Left ventricle myocardium superior (tissue), 1 donor: ENCODE data around the gene AGTRAP. TPM values are rescaled to one million over a fixed set of nuclear protein-coding genes. Genes with fewer than 3 reads are reported as not detected.
A peak's percentile ranks its signal among the peaks of the same experiment; 100 is the strongest.

Experiments used
- ATAC-seq: fragments of 200-7000 bp; cut with Tn5 transposase; one replicate; pipeline ENCODE4 v1.9.1; 2020; ENCODE audit warnings: mild to moderate bottlenecking, moderate library complexity
- DNase-seq: peaks from one replicate; pipeline ENCODE4 v3.0.0-alpha.2; 2020
- intact Hi-C: fragments of 100-400 bp; cut with micrococcal nuclease; formaldehyde crosslinking; loops from one replicate; pipeline ENCODE4 v1.11.0; 2022
- total RNA-seq: library from RNA; stranded (reverse); fragmentation: NEBNext Ultra II Directional; extraction: Animal tissue kit (Norgen Biotek cat#: 25700); gene quantifications from one replicate; pipeline ENCODE4 v1.2.1, GENCODE V29; 2021
- donor health status: DM: no; HTN: yes; CAD: no; lungs with severe emphysema.

Gene AGTRAP
- total RNA-seq, 1 donor from 2014 or later, result 13.4 TPM

DNA sequence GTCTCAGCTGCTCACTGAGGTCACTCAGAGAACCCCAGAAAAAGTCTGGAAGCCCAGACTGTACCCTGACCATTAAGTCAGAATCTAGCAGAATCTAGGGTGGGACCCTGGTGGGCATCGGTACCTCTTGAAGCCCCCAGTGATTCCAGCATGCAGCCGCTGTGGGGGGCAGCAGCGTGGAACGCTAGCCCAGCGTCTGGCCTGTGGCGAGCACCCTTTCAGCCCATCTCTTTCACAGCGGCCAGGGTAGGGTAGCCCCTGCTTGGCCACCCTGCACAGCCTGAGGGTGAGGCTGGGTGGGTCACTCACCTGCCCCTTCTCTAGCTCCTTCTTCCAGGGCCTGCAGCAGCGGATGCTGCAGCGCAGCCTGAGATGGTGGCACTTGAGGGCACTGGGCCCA is 42.4 kb downstream of the AGTRAP start:
- DNase-seq (no peak), ATAC-seq (no peak)
- intact Hi-C loops, result no loop called here

DNA sequence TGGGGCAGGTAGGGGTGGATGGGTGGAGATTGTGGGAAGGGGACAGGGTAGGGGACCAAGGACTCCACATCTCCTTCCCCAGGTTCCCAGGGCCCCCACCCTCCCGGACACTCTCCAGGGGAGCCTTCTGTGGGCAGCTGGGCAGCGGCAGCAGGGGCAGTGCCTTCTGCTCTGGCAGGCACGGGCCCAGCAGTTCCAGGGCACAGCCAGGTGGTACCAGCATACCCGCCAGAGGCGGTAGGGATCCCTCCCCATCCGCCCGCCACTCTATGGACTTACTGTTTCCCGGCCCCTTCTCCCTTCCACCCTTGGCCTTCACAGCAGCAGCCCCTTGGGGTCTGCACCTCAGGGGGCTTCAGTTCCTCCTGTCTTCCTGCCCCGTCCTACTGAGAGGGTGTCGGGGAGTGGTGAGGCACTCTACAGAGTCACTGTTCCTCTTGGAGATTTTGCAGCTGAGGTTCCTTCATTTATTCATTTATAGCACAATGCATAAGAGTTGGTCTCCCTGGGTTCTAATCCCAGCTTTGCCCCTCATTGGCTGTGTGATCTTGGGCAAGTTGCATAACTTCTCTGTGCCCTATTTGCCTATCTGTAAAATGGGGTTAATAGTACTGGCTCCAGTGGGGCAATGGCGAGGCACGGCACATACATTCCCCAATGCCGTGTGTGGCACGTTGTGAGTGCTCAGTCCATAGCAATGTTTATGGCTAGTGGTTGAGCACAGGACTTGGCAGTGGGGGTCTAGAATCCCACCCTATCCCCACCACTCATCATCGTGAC is 43.1 kb downstream of the AGTRAP start:
- ATAC-seq (no peak), DNase-seq (no peak)
- intact Hi-C loops, result no loop called here

DNA sequence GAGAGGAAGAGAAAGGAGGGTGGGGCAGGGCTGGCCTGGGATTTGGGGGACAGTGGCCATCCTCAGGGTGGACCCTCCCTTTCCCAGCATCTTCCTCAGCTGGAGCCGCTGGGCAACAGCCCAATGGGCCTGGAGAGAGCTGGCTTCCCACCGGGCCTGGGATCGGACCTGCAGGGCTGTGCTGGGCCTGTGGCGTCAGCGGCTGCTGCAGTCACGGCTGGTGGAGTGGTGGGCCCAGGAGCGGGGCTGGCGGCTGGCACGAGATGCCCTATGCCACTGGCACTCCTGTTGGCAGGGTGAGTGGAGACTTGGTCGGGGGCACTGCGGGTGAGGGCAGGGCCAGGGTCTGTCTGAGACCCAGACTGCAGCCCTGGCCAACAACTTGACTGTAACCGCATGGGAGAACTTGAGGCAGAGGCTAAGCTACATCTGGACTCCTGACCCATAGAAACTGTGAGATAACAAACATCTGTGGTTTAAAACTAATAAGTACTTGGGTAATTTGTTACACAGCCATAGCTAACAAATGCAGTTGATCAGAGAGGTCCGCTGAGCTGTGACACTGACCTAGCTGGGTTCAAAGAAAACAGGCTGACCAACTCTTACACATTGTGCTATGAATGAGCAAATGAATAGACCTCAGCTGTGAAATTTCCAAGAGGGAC is 43.9 kb downstream of the AGTRAP start:
- intact Hi-C loops, result no loop called here
- no peak for DNase-seq
- ATAC-seq, result no peak

DNA sequence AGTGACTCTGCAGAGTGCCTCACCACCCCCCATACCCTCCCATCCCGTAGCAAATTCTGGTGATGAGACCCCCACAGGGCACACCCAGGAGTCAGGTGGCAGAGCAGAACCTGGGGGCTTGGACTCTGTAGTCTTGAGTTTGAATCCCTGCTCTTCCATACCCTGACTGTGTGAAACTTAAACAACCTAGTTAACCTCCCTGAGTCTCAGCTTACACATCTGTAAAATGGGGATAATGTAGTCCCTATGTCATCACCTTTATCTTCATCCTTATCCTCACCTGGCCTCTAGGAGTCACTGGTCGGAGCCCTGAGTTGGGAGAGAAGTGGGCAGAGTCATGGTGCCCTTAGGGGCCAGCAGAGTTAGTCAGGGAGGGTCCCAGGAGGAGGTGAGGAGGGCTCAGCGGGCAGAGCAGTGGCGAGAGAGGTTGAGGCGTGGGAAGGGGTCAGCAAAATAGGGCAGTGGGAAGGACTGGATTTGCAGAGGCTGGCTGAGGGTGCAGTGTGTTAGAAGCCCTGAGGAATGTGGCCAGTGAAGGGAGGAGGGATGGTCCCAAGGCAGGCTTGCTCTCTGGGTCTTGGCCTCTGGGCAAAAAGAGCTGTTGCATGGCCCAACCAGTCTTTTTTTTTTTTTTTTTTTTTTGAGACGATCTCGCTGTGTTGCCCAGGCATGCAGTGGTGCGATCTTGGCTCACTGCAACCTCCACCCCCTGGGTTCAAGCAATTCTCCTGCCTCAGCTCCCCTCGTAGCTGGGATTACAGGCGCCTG is 44.6 kb downstream of the AGTRAP start:
- no peak for DNase-seq
- no peak for ATAC-seq
- intact Hi-C loops, result no loop called here

DNA sequence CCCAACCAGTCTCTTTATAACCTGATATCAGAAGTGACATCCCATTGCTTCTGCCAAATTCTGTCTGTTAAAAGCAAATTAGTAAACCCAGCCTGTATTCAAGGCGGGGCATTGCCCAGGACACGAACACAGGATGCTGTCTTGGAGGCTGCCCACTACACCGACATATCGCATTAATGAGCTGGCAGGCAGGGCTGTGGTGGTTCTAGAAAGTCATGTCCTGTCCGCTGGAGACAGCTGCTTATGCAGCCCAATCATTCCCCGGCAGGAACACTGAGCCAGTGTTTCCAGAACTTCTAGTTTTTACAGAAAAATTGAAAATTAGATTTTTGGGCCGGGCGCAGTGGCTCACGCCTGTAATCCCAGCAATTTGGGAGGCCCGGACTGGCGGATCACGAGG is 45.4 kb downstream of the AGTRAP start:
- no peak for ATAC-seq
- no peak for DNase-seq
- intact Hi-C loops, result no loop called here

DNA sequence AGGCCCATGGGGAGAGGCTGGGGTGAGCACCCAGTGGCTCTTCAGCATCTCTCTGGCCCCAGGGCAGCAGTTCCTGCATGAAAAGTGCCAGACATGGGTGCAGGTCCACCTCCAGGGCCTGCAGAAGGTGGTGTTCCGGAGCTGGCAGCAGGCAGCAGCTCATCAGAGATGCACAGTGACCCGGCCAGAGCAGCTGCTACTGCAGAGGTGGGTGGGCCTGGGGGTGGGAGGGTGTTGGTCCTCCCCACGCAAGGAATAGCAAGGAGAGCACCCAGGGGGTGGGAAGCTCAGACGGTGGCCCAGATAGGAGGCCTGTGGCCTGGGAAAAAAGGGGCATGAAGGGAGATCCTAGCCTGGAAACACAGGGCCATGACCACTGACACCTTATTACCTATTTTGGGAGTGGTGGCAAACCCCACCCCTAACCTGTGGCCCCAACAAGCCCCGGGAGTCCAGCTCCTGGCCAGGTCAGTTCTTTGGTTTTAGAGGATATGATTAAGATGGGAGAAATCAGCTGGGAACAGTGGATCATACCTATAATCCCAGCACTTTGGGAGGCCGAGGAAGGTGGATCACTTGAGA is 46.3 kb downstream of the AGTRAP start:
- intact Hi-C loops, result no loop called here
- ATAC-seq (no peak), DNase-seq (no peak)

DNA sequence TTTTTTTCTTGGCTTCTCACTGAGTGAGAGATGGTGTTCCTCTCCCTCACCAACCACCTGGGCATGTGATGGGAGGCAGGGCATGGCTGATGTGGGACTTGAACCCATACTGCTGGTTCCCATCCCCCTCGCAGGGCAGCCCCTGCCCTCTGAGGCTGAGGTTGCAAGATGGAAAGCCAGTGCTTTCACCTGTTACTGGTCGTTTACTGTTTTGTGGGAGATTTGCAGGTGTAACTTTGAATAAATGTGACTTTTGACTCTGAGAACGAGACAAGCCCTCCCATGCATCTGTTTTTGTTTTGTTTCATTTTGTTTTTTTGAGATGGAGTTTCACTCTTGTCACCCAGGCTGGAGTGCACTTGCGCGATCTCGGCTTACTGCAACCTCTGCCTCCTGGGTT is 47.6 kb downstream of the AGTRAP start:
- DNase-seq (peak; percentile 17), ATAC-seq (no peak)
- intact Hi-C loops, result no loop called here

DNA sequence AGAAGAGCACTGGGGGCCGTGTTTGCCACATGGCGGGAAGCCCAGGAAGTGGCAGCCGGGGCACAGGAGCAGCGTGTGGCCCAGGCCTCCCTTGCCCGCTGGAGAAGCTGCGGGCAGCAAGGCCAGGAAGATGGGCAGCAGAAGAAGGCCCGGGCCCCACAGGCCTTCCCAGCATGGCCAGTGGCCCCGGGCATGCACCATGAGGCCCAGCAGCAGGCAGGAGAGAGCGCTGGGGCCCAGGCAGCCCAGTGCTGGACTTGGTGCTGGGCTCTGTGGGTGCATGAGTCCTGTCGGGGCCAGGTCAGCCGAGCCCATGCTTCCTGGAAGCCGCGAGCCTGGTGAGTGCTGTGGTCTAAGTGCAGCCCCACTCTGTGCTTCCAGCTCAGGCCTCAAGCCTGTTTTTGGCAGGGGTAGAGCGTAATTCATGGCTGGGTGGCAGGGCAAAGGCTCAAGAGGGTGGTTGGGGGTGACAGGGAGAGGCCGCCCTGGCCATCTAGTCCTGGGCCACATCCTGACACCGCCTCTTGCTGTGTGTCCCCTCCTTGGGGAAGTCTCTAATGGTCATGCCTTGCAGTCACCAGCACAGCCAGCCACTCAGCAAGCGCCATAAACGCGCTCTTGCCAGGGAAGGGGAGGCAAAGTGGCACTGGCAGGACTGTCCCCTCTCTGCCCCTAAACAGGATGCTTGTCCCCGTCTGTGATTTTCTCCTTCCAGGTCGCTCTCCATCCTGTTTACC is 48.5 kb downstream of the AGTRAP start:
- ATAC-seq, result no peak
- DNase-seq, result no peak
- intact Hi-C loops, result no loop called here

DNA sequence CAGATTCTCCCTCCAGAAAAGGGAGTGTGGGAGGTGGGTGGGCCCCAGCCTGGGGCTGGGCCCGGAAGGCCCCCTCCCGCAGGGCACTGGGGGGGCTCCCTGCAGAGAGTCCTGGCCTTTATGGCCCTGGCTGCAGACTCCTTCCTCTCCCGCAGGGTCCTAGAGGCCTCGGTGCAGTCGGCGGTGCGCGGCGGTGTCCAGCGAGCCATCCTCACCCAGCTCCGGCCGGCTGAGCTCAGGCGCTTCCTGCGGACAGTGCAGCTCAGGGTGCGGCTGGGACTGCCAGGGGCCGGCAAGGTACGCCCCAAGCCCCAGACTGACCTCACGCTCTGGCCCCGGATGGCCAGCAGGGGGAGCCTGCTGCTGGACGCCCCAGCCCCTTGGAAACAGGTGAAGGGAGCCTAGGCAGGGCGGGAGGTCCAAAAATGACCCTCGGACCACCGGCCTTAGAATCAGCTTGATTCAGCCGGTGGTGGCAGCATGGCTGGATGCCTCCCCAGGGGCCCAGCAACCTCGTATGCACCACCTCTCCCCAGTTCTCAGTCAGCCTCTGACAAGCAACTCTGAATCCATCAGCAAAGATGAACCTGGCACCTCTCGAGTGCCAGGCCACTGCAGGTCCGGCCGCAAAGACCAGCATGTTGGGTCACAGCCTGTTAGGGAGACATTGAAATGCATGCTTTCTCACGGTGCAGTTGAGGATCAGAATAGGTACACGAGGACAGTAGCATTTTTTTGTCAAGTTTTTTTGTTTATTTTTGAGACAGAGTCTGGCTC is 49.2 kb downstream of the AGTRAP start:
- intact Hi-C loops, result no loop called here

DNA sequence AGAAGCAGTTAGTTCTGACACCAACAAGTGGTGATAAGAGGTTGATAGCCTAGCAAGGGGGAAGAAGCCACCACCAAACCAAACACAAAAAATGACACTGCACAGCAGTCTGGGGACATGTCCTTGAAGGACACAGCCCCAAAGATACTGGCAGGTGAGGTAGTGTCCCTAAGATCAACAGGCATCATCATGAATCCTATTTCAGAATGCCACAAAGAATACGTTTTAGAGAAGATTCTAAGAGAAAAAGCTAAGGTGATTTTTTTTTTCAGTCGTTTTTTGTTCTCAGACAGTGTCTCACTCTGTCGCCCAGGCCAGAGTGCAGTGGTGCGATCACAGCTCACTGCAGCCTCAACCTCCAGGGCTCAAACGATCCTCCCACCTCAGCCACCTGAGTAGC is 50.2 kb downstream of the AGTRAP start:
- DNase-seq (no peak), ATAC-seq (no peak)
- intact Hi-C loops, result no loop called here

More for the DNA sequence above, 49.2 kb downstream of the AGTRAP start:
- ATAC-seq (peak; percentile 52), DNase-seq (peak; percentile 87)

DNA sequence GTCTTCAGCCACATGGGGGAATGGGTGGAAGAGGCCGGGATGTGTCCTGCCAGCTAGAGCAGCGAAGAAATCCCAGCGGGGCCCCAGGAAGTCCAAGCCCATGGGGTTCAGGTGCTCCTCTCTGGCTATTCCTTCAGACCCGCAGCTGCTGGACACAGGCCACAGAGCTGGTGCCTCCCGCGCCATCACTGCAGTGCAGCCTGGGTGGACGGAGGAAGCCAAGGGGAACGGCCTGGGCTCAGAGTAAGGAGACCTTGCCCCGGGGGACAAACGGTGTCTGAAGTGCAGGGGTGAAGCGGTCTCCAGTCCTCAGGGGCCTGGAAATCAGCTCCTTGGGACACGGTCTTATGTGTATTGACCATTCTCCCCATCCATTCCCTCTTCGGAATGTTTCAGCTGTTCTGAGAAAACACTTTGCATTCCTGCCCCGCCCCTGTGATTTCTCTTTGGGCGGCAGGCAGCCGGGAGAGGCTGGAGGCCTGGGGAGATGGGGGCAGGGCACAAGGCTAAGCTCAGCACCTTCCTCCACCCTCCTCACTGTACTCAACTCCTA is 51.4 kb downstream of the AGTRAP start:
- intact Hi-C loops, result no loop called here
- DNase-seq, result peak; percentile 71
- ATAC-seq, result peak; percentile 36

DNA sequence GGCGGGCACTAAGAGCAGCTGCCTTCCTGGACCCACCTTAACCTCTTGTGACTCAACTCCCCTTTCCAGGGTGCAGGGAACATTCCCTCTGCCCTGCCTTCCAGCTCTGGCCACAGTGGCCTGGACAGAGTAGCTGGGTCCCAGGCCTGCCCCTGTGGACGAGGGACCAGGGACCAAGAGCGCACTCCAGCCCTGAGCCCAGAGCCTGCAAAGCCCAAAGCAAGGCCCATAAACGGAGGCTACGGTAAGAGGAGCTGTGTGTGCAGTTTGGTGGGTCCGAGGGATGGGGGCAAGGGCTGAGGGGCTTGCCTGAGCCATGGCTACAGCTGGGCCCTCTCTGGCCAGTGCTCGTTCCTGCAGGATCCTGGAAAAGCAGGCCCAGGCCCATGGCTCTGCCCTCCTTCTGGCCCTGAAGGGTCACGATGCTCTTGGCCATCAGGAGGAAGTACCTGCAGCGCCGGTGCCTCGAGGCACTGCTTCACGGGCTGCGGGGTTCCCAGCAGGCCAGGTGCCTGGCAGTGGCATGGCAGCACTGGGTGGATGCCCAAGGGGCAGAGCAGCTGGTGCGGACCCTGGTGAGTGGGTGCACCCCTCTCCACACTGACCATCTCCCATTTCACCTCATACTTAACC is 52.0 kb downstream of the AGTRAP start:
- ATAC-seq, result no peak
- peak; percentile 46 for DNase-seq
- intact Hi-C loops, result no loop called here

DNA sequence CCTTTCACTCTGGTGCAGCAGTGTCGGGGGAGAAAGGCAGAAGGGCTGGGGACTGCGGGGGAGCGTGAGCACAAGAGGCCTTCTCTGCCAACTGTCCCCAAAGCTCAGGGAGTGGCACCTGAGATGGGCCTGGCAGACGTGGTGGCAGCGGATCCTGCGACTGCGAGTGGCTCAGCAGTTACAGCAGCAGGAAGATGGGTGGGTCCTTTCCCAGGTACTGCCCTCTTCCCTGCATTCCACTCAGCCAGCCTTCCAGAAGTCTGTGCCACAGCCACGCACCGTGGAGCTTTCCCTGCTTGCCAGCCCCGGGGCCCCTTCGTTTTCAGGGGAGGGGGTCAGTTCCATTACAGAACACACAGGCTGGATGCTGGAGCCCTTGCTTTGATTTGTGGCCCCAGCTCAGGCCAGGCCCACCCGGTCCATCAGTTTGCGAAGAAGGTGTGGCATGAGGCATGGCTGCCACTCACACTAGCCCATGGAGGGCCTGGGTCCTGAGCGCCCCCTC is 52.7 kb downstream of the AGTRAP start:
- no peak for ATAC-seq
- intact Hi-C loops, result no loop called here
- DNase-seq, result peak; percentile 42

DNA sequence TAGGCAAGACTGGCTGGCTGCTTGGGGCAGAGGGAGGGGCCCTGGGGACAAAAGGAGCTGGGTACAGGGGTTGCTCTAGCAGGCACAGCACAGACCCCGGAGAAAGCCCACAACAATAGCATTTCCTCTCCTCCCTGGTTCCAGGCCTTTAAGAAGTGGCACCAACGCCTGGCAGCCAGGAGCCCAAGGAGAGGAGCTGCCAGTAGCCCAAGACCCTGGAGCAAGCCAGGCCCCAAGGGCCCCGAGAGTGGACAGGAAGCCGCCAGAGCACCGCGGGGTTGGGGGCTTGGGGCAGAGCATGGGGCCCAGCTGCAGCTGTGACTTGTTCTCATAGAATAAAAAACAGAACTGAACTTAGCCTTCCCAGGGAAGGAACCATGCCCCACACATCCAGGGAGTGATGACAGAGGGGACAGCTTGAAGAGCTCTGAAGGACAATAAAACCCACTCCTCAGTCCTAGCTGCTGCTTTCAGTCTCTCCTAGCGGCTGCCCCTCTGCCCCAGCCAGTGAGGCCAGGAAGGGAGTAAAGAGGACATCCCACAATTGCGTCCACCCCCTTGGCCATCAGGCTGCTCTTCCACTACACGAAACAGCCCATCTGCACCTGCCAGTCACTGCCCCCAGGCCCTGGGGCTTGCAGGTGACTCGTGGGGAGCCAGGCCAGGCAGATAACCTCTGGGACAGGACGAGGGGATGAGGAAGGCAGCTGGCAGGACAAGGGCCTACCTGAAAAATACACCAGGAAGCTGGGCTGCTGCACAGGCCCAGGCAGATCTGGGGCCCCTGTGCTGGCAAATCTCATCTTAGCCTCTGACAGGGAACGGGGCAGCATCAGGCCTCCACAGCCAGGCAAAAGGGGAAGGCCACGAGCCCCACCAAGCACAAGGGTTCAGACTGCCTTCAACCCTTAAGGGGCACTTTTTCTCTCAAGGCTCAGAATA is 53.5 kb downstream of the AGTRAP start:
- DNase-seq (peak; percentile 35), ATAC-seq (no peak)
- intact Hi-C loops, result no loop called here

DNA sequence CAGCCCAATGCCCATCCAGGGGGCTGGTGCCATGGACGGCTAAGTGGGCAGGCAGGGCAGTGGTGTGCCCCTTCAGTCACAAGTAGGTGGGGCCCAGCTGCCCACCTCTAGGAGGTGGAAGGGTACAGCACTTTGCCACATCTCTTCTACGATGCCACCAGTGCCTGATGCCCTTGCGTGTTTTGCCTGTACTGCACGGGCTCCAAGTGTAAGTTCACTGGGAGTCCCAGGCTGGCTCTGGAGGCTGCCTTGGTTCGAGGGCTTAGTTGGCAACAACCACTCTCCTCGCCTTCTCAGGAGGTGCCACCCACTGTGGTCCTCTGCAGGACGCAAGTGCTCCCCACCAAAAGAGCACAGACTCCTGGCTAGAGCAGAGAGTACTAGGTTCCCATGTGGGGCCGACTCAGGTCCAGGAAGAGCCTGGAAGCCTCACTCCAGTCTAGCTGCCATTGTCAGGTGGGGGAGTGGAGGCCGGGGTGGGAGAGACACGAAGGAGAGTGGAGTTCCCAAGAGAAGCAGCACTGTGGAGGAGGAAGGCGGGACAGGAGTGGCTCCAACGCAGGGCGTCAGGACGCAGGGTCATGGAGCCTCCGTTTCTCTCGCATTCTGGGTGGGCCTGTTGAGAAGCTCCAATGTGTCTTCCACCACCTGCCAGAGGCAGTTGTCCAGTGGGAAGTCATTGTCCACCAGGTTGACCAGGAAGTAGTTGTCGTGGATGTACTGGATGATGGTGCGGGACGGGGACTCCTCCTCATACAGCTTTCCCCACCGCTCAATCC is 54.4 kb downstream of the AGTRAP start:
- ATAC-seq, result no peak
- intact Hi-C loops, result no loop called here
- DNase-seq, result peak; percentile 36
